HG03571 (cell line): ENCODE results near the gene FERD3L.

ENCODE experiments used
- ATAC-seq: cut with Tn5 transposase; IDR thresholded peaks from one replicate; pipeline ENCODE4 v1.9.1; 2021; ENCODE audit not compliant: unreplicated experiment

Gene FERD3L

GRCh38 chr7:19117091-19117869 lies 27.9 kb downstream of the FERD3L start, which contains the start of gene TWIST1:
TSS of gene TWIST1 (minus strand) at chr7:19117636. CDS start at chr7:19117321, 315 bp downstream.
- no peak for ATAC-seq

- no peak for ATAC-seq
These were observed 28.8 kb downstream of the FERD3L start for GRCh38 chr7:19116121-19117090.

- no peak for ATAC-seq
These were observed 30.7 kb downstream of the FERD3L start for GRCh38 chr7:19114551-19114855.

GRCh38 chr7:19113855-19114550 lies 31.2 kb downstream of the FERD3L start:
- no peak for ATAC-seq

- no peak for ATAC-seq
These were observed 32.2 kb downstream of the FERD3L start for GRCh38 chr7:19113002-19113350.

GRCh38 chr7:19112274-19113001 lies 32.8 kb downstream of the FERD3L start:
- no peak for ATAC-seq

GRCh38 chr7:19111474-19112273 lies 33.5 kb downstream of the FERD3L start:
- ATAC-seq: no peak

- ATAC-seq: no peak
These were observed 34.4 kb downstream of the FERD3L start for GRCh38 chr7:19110776-19111175.

GRCh38 chr7:19110026-19110730 lies 35.0 kb downstream of the FERD3L start:
- no peak for ATAC-seq

- no peak for ATAC-seq
These were observed 35.9 kb downstream of the FERD3L start for GRCh38 chr7:19109000-19109946.

GRCh38 chr7:19107356-19108146 lies 37.7 kb downstream of the FERD3L start:
- no peak for ATAC-seq

GRCh38 chr7:19107081-19107355 lies 38.2 kb downstream of the FERD3L start:
- ATAC-seq: no peak

GRCh38 chr7:19106241-19107080 lies 38.8 kb downstream of the FERD3L start:
- ATAC-seq: no peak

GRCh38 chr7:19105546-19105945 lies 39.7 kb downstream of the FERD3L start:
- ATAC-seq: no peak

- ATAC-seq: no peak
These were observed 40.4 kb downstream of the FERD3L start for GRCh38 chr7:19104811-19105210.

- ATAC-seq: no peak
These were observed 42.3 kb downstream of the FERD3L start for GRCh38 chr7:19102884-19103283.

- ATAC-seq: no peak
These were observed 43.3 kb downstream of the FERD3L start for GRCh38 chr7:19101909-19102308.
